ENCODE measurements around the gene DYNC1I1. TPM values are rescaled to one million over a fixed set of nuclear protein-coding genes. Genes with fewer than 3 reads are reported as not detected.
A peak's percentile ranks its signal among the peaks of the same experiment; 100 is the strongest.

Gene DYNC1I1
- total RNA-seq, 1 experiment from 2014 or later, result 8.3 TPM

DNA sequence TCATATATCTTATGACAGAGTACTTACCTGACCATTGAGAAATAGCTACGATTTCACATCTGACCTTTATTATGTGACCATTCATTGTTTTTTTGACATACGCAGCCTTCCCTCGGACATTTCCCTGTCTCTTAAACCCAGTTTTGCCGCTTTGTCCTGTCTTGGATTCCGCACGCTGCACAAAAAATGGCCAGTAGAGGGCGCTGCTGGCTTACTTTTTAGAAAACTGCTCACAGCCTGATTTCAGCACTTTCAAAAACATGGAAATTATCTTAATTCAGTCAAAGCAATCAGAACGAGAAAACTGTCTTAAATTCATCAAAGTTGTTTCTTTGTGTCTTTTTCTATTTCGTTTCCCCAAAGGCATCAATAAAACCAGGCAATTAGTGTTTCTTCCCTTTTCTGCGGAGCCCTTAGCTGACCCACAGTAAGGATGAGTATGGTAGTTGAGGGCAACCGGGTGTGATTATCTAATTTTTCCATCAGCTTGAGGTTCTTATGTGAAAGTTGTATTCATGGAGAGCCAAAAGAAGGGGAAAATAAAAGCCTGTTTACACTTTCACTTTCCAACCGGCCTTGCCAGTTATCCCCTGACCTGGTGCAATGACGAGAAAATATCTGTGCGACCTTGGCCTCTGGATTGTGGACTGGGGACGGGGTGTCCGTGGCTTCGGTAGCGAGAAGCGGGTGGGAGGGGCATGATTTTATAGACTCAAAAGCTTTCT, 144.4 kb downstream of the DYNC1I1 start:
- Mint-ChIP-seq H3K27ac (ENCODE audit: unreplicated experiment) (no peak overlapping the region), H3K4me1 (ENCODE audit: low read depth, unreplicated experiment) (no peaks in the 10 kb centered on the region), H3K9me3 (ENCODE audit: unreplicated experiment) (no peaks in the 10 kb centered on the region), H3K4me3 (ENCODE audit: unreplicated experiment) (no peak overlapping the region), H3K27me3 (ENCODE audit: insufficient read depth, unreplicated experiment) (no peaks in the 10 kb centered on the region), H3K36me3 (ENCODE audit: insufficient read depth, unreplicated experiment) (no peaks in the 10 kb centered on the region)
- intact Hi-C loops (cut with micrococcal nuclease; ENCODE audit: unreplicated experiment), result loop anchor here (1.0 to 5.0 kb wide), 6 partner anchors 76 to 1149 kb away; no protein-coding TSS in a partner anchor
- POLR2A ChIA-PET, result no interaction called here
- Histone ChIP-seq H3K4me3 (ENCODE audit: low read depth, low read length) (no peak overlapping the region), H3K27me3 (replicated peaks; ENCODE audit: control insufficient read depth, insufficient read depth, low read length) (no peaks in the 10 kb centered on the region), H3K9me3 (no peaks in the 10 kb centered on the region), H3K36me3 (ENCODE audit: control insufficient read depth, insufficient read depth, low read length) (no peaks in the 10 kb centered on the region), H3K4me1 (no peaks in the 10 kb centered on the region)
- CTCF ChIA-PET, result no interaction called here
- BruUV-seq (replicated peaks), result no TSS peak
- TF ChIP-seq CTCF (IDR thresholded peaks at IDR 0.05; ENCODE audit: insufficient read depth in 1 of 2, low read depth in 1 of 2, low read length in 1 of 2, severe bottlenecking in 1 of 2, unreplicated experiment in 1 of 2), result peak; percentile 87 to 88
- DNase-seq, result peak; percentile 61 to 77

DNA sequence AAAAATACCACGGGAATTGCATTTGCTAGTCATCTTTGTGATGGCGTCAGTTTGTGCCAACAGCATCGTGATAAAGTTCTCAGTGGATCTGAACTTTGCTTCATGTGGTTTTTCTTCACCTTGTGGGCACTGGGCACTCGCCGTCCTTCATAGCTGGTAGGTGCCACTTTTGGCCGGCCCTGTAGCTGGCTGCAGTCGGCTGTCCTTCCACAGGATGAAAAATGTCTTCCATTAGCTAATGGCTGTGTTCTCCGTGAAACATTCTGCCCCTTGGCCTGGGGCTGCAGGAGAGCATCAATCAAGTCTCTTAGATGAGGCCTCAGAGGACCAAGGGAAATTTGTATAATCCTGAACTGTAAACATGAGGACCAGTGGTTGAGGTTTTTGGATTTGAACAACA, 145.3 kb downstream of the DYNC1I1 start:
- TF ChIP-seq CTCF (IDR thresholded peaks at IDR 0.05; ENCODE audit: insufficient read depth in 1 of 2, low read depth in 1 of 2, low read length in 1 of 2, severe bottlenecking in 1 of 2, unreplicated experiment in 1 of 2), result no peak
- no peaks in the 10 kb centered on the region for H3K36me3 ChIP-seq (ENCODE audit: control insufficient read depth, insufficient read depth, low read length)
- H3K4me3 Mint-ChIP-seq (ENCODE audit: unreplicated experiment), result no peak overlapping the region
- no peaks in the 10 kb centered on the region for H3K4me1 ChIP-seq
- POLR2A ChIA-PET, result no interaction called here
- no peaks in the 10 kb centered on the region for H3K9me3 Mint-ChIP-seq (ENCODE audit: unreplicated experiment)
- CTCF ChIA-PET, result no interaction called here
- H3K36me3 Mint-ChIP-seq (ENCODE audit: insufficient read depth, unreplicated experiment), result no peaks in the 10 kb centered on the region
- intact Hi-C loops (cut with micrococcal nuclease; ENCODE audit: unreplicated experiment), result loop anchor here (1.0 to 5.0 kb wide), 4 partner anchors 75 to 1110 kb away; no protein-coding TSS in a partner anchor
- no peak overlapping the region for H3K4me3 ChIP-seq (ENCODE audit: low read depth, low read length)
- no peaks in the 10 kb centered on the region for H3K27me3 ChIP-seq (replicated peaks; ENCODE audit: control insufficient read depth, insufficient read depth, low read length)
- H3K27ac Mint-ChIP-seq (ENCODE audit: unreplicated experiment), result no peak overlapping the region
- H3K9me3 ChIP-seq, result no peaks in the 10 kb centered on the region
- BruUV-seq (replicated peaks), result no TSS peak
- H3K27me3 Mint-ChIP-seq (ENCODE audit: insufficient read depth, unreplicated experiment), result no peaks in the 10 kb centered on the region
- no peak for DNase-seq
- H3K4me1 Mint-ChIP-seq (ENCODE audit: low read depth, unreplicated experiment), result no peaks in the 10 kb centered on the region

GRCh38 chr7:95919556-95919955, 147.2 kb downstream of the DYNC1I1 start:
- ChIA-PET CTCF (interaction anchor here (0.6 kb wide), 1 partner anchor 1108 kb away, joined by 3 read pairs; no protein-coding TSS in a partner anchor), POLR2A (no interaction called here)
- no peaks in the 10 kb centered on the region for H3K27me3 Mint-ChIP-seq (ENCODE audit: insufficient read depth, unreplicated experiment)
- intact Hi-C loops (cut with micrococcal nuclease; ENCODE audit: unreplicated experiment), result loop anchor here (5.0 kb wide), 3 partner anchors 73 to 678 kb away; no protein-coding TSS in a partner anchor
- no peaks in the 10 kb centered on the region for H3K4me1 Mint-ChIP-seq (ENCODE audit: low read depth, unreplicated experiment)
- no TSS peak for BruUV-seq (replicated peaks)
- H3K27ac Mint-ChIP-seq (ENCODE audit: unreplicated experiment), result no peak overlapping the region
- no peaks in the 10 kb centered on the region for H3K9me3 ChIP-seq
- peak; percentile 1 to 13 for TF ChIP-seq CTCF (IDR thresholded peaks at IDR 0.05; ENCODE audit: insufficient read depth in 1 of 2, low read depth in 1 of 2, low read length in 1 of 2, severe bottlenecking in 1 of 2, unreplicated experiment in 1 of 2)
- no peaks in the 10 kb centered on the region for H3K36me3 ChIP-seq (ENCODE audit: control insufficient read depth, insufficient read depth, low read length)
- DNase-seq, result no peak
- H3K27me3 ChIP-seq (replicated peaks; ENCODE audit: control insufficient read depth, insufficient read depth, low read length), result no peaks in the 10 kb centered on the region
- no peak overlapping the region for H3K4me3 ChIP-seq (ENCODE audit: low read depth, low read length)
- no peaks in the 10 kb centered on the region for H3K4me1 ChIP-seq
- no peaks in the 10 kb centered on the region for H3K36me3 Mint-ChIP-seq (ENCODE audit: insufficient read depth, unreplicated experiment)
- H3K4me3 Mint-ChIP-seq (ENCODE audit: unreplicated experiment), result no peak overlapping the region
- no peaks in the 10 kb centered on the region for H3K9me3 Mint-ChIP-seq (ENCODE audit: unreplicated experiment)

Measured in Caco-2 (cell line).